GM12892 (cell line): ENCODE measurements around the gene LGI4.

ENCODE experiments used
- DNase-seq: peaks from one replicate; pipeline ENCODE4 v3.0.0; 2011; ENCODE audit not compliant: insufficient read length
- FAIRE-seq: peaks from 2 replicates; lab custom pipeline; 2011; peaks lifted over from hg19 to GRCh38; lab: Jason Lieb, UNC
- POLR2A ChIP-seq: IDR thresholded peaks from 2 replicates; pipeline ENCODE4 v1.6.1; 2011; ENCODE audit warnings: low read depth, low read length, control low read depth
- POLR2AphosphoS5 ChIP-seq: IDR thresholded peaks from 2 replicates; pipeline ENCODE4 v1.6.1; 2011; ENCODE audit warnings: low read depth, low read length, control low read depth
- TAF1 ChIP-seq: IDR thresholded peaks from 2 replicates; pipeline ENCODE4 v1.6.1; 2011; ENCODE audit warnings: low read depth, mild to moderate bottlenecking, control low read depth, low read length, borderline replicate concordance

Gene LGI4

GRCh38 chr19:35117799-35118198 is 17.1 kb downstream of the LGI4 start:
- DNase-seq, result no peak

DNA sequence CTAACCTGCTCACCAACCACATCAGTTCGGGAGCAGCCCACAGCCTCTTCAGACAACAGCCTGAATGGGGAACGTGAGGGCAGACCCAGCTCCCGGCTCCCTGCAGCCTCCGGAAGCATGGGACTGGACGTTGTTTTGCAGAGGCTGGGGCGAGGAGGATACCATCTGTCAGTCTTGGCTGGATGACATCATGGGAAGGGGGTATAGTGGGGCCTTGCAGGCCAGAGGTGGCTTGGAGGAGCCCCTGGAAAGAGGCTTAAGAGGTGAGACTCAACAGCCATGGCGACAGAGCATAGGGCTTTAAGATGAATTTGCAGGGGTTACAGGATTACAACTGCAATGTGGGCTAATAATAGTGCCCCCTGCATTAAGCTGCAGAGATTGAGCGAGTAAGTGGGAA is 17.7 kb downstream of the LGI4 start:
- no peak for FAIRE-seq
- DNase-seq, result no peak
- TF ChIP-seq POLR2A (no peak), POLR2AphosphoS5 (no peak), TAF1 (no peak)

More at GRCh38 chr19:35117799-35118198, 17.1 kb downstream of the LGI4 start:
- no peak for FAIRE-seq
- TF ChIP-seq POLR2AphosphoS5, result no peak
- no peak for TF ChIP-seq POLR2A
- no peak for TF ChIP-seq TAF1

GRCh38 chr19:35116072-35116801 is 18.6 kb downstream of the LGI4 start:
- TF ChIP-seq TAF1 (no peak), POLR2A (no peak), POLR2AphosphoS5 (no peak)
- FAIRE-seq (no peak), DNase-seq (no peak)

DNA sequence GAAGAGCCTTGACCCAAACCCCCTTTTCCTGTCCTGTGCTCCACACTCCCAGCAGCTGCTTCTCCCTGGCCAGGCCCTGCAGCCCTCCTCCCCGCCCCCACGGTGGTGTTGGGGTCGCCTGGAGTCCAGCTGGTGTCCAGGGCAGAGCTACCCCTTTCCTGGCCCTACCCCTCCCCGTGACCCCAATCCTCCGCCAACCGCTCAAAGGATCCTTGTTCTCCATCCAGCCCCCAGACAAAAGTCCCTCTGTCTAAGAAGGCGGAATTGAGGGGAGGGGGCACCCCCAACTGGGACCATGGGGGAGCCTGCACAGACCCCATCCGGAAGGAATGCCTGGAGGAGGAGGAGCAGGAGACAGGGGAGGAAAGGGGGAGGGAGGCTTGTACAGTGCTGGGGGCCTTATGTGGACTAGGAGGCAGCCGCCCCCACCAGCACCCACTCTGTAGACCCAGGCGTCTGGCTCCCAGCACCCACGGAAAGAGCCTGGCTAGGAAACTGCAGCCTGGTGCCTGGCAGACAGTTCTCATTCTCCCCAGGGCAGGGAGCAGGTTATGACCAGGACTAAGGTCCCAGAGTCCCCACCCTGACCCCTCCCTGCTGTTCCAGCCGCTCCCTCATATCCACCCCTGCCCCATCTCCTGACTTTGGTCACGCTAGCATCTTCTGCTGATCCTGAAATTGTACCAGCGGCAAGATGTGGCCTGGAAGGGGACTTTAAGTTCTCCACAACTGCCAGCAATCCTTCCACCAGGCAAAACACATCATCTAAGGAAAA is 19.5 kb downstream of the LGI4 start, which contains the start of gene FXYD3:
Gene FXYD3 (plus strand): TSS at position 647 of the 775 bp plus-strand sequence. CDS start 3,554 bp downstream, outside the sequence.
- no peak for TF ChIP-seq POLR2AphosphoS5
- TF ChIP-seq TAF1, result no peak
- TF ChIP-seq POLR2A, result no peak
- FAIRE-seq (no peak), DNase-seq (no peak)

GRCh38 chr19:35114353-35115176 is 20.3 kb downstream of the LGI4 start:
- no peak for TF ChIP-seq TAF1
- TF ChIP-seq POLR2A, result no peak
- no peak for TF ChIP-seq POLR2AphosphoS5
- peak; percentile 70 for FAIRE-seq
- peak; percentile 86 for DNase-seq

- DNase-seq (no peak), FAIRE-seq (no peak)
- TF ChIP-seq POLR2A, result no peak
- no peak for TF ChIP-seq TAF1
- no peak for TF ChIP-seq POLR2AphosphoS5
Observed at GRCh38 chr19:35112995-35113688, 21.7 kb downstream of the LGI4 start.

DNA sequence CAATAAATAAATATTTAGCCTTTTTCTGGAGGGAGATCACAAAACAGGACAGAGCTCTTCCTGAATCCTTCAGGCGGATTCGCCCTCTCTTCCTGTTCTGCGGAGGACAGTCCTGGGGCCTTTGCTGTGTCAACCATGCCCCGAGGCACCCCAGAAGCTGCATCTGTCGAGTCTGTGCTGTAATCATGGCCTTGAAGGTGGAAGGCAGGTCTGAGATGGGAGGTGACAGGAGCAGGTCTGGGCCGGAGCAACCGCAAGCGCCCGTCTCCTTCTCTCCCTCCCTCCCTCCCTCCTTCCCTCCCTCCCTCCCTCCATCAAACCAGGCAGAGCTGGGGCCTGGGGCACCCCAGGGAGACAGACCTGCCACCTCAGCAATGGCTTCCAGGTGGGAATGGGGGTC is 23.9 kb downstream of the LGI4 start:
- DNase-seq (no peak), FAIRE-seq (no peak)
- no peak for TF ChIP-seq TAF1
- TF ChIP-seq POLR2AphosphoS5, result no peak
- TF ChIP-seq POLR2A, result no peak

DNA sequence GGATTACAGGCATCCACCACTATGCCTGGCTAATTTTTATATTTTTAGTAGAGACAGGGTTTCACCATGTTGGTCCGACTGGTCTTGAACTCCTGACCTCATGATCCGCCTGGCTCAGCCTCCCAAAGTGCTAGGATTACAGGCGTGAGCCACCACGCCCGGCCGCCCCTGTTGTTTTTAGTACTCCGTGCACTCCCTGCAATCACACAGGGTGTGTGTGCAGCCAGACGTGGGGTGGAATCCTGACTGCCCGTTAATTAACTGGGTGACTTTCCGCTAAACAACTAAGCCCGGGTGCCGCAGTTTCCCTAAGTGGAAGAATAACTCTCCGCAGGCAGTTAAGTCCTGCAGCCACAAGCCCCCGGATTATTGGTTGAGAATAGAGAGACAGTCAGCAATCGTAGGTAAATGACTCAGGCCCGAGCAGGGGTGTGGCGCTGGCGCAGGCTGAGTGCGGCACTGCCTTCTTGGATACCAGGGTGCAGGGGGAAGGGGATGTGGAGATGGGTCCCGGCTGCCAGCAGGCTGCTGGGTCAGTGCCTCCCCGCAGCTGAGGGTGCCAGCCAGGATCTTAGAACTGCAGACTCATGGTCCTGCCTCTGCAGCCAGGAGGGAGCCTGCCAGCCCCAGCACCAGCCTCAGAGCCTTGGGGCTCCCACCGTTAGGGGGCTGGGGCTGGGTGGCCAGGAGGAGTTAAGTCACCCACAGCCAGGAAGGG is 25.3 kb downstream of the LGI4 start:
- FAIRE-seq (no peak), DNase-seq (no peak)
- TF ChIP-seq POLR2A (no peak), TAF1 (no peak), POLR2AphosphoS5 (no peak)

GRCh38 chr19:35108730-35109129 is 26.1 kb downstream of the LGI4 start:
- no peak for DNase-seq

GRCh38 chr19:35107545-35107944 is 27.3 kb downstream of the LGI4 start:
- FAIRE-seq (no peak), DNase-seq (no peak)

More at GRCh38 chr19:35108730-35109129, 26.1 kb downstream of the LGI4 start:
- TF ChIP-seq POLR2AphosphoS5 (no peak), TAF1 (no peak), POLR2A (no peak)
- FAIRE-seq, result no peak

More at GRCh38 chr19:35107545-35107944, 27.3 kb downstream of the LGI4 start:
- TF ChIP-seq POLR2AphosphoS5 (no peak), TAF1 (no peak), POLR2A (no peak)
